ENCODE measurements around the gene NUBPL.

DNA sequence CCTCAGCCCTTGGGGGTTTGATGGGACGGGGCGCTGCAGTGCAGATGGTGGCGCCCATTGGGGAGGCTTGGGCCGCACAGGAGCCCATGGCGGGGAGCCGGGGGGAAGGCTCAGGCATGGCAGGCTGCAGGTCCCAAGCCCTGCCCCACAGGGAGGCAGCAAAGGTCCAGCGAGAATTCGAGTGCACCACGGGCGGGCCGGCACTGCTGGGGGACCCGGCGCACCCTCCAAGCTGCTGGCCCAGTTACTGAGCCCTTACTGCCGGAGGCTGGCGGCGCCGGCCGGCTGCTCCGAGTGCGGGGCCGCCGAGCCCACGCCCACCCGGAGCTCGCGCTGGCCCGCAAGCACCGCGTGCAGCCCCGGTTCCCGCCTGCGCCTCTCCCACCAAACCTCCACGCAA, 34.1 kb upstream of the NUBPL start:
- TF ChIP-seq, protein P1, sequence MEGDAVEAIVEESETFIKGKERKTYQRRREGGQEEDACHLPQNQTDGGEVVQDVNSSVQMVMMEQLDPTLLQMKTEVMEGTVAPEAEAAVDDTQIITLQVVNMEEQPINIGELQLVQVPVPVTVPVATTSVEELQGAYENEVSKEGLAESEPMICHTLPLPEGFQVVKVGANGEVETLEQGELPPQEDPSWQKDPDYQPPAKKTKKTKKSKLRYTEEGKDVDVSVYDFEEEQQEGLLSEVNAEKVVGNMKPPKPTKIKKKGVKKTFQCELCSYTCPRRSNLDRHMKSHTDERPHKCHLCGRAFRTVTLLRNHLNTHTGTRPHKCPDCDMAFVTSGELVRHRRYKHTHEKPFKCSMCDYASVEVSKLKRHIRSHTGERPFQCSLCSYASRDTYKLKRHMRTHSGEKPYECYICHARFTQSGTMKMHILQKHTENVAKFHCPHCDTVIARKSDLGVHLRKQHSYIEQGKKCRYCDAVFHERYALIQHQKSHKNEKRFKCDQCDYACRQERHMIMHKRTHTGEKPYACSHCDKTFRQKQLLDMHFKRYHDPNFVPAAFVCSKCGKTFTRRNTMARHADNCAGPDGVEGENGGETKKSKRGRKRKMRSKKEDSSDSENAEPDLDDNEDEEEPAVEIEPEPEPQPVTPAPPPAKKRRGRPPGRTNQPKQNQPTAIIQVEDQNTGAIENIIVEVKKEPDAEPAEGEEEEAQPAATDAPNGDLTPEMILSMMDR (IDR thresholded peaks at IDR 0.05), result no peak
- TF ChIP-seq, protein P2, sequence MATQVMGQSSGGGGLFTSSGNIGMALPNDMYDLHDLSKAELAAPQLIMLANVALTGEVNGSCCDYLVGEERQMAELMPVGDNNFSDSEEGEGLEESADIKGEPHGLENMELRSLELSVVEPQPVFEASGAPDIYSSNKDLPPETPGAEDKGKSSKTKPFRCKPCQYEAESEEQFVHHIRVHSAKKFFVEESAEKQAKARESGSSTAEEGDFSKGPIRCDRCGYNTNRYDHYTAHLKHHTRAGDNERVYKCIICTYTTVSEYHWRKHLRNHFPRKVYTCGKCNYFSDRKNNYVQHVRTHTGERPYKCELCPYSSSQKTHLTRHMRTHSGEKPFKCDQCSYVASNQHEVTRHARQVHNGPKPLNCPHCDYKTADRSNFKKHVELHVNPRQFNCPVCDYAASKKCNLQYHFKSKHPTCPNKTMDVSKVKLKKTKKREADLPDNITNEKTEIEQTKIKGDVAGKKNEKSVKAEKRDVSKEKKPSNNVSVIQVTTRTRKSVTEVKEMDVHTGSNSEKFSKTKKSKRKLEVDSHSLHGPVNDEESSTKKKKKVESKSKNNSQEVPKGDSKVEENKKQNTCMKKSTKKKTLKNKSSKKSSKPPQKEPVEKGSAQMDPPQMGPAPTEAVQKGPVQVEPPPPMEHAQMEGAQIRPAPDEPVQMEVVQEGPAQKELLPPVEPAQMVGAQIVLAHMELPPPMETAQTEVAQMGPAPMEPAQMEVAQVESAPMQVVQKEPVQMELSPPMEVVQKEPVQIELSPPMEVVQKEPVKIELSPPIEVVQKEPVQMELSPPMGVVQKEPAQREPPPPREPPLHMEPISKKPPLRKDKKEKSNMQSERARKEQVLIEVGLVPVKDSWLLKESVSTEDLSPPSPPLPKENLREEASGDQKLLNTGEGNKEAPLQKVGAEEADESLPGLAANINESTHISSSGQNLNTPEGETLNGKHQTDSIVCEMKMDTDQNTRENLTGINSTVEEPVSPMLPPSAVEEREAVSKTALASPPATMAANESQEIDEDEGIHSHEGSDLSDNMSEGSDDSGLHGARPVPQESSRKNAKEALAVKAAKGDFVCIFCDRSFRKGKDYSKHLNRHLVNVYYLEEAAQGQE (IDR thresholded peaks at IDR 0.05; ENCODE audit: insufficient read depth in 1 of 2, low read depth in 2 of 2, low read length in 1 of 2), result no peak
- TF ChIP-seq TCF7L2 (IDR thresholded peaks at IDR 0.05; ENCODE audit: low read depth, low read length) (no peak), POLR2AphosphoS5 (IDR thresholded peaks at IDR 0.05; ENCODE audit: low read depth, low read length) (no peak), SIN3A (IDR thresholded peaks at IDR 0.05; ENCODE audit: borderline replicate concordance, insufficient read depth, low read depth, low read length) (no peak)
